HepG2 (cell line): ENCODE measurements around the gene MLYCD. TPM values are rescaled to one million over a fixed set of nuclear protein-coding genes. Genes with fewer than 3 reads are reported as not detected.

Source experiments
- ATAC-seq: fragments of 200-7000 bp; cut with Tn5 transposase; 3 replicates; pipeline ENCODE4 v1.9.1; 2020; ENCODE audit warnings: mild to moderate bottlenecking, moderate library complexity
- BruUV-seq: library from RNA; stranded (reverse); fragments of 400-500 nt; replicated peaks from 2 replicates; lab custom pipeline; 2021; lab: Mats Ljungman, UMichigan
- CTCF ChIA-PET: fragments of 300-600 bp; formaldehyde crosslinking; extraction: SDS; loops from one replicate; lab custom pipeline; 2021; ENCODE audit warnings: low total read pairs, inconsistent platforms, low intra/inter-chr PET ratio; lab: Yijun Ruan, JAX
- POLR2A ChIA-PET: fragments of 350-600 bp; sonication (Branson Sonifier 250); formaldehyde crosslinking; loops from one replicate; lab custom pipeline; 2020; ENCODE audit warnings: antibody characterized with exemption, inconsistent platforms; lab: Yijun Ruan, JAX
- DNase-seq: peaks from one replicate; pipeline ENCODE4 v3.0.0-alpha.2; 2015; ENCODE audit warnings: low spot score
- FAIRE-seq: peaks from 3 replicates; lab custom pipeline; 2011; peaks lifted over from hg19 to GRCh38; lab: Jason Lieb, UNC
- H2AFZ ChIP-seq: one replicate; pipeline ENCODE4 v1.6.1; 2011; ENCODE audit warnings: low read length, inconsistent platforms
- H3K27ac ChIP-seq: fragments of 300-600 bp; 3 replicates; pipeline ENCODE4 v1.8.0; 2011; ENCODE audit warnings: mixed run types, mild to moderate bottlenecking, mixed read lengths, low read length, inconsistent platforms; ENCODE audit not compliant: insufficient read depth; ENCODE audit errors: extremely low read length
- H3K27me3 ChIP-seq, 2 experiments: fragments of 200-600 bp in 1 of 2; 2 replicates in 1 of 2; 3 replicates in 1 of 2; pipeline versions ENCODE4 v1.6.0 to v1.8.0; 2011; ENCODE audit warnings: low read length in 2 of 2, mild to moderate bottlenecking in 2 of 2, moderate library complexity in 2 of 2, inconsistent platforms in 1 of 2; ENCODE audit not compliant: insufficient read depth in 2 of 2, control insufficient read depth in 1 of 2
- H3K36me3 ChIP-seq, 2 experiments: fragments of 200-600 bp in 1 of 2; replicated peaks in 1 of 2; 2 replicates in 1 of 2; 3 replicates in 1 of 2; pipeline versions ENCODE4 v1.5.1 to v1.8.0; 2011; ENCODE audit warnings: low read length in 2 of 2, inconsistent platforms in 1 of 2; ENCODE audit not compliant: insufficient read depth in 2 of 2, control insufficient read depth in 1 of 2
- H3K4me1 ChIP-seq: 2 replicates; pipeline ENCODE4 v1.5.1; 2012; ENCODE audit warnings: low read length, inconsistent platforms; ENCODE audit not compliant: insufficient read depth
- H3K4me2 ChIP-seq: 2 replicates; pipeline ENCODE4 v1.6.0; 2011; ENCODE audit warnings: low read depth, low read length, inconsistent platforms
- H3K4me3 ChIP-seq, 3 experiments: fragments of 200-600 bp in 1 of 3; sonication (generic), shearing (Covaris generic) in 1 of 3; replicated peaks in 1 of 3; 2 replicates each; pipeline ENCODE4 v1.5.1; 2011 to 2016; ENCODE audit warnings: low read length in 3 of 3, inconsistent platforms in 2 of 3, low read depth in 2 of 3, mild to moderate bottlenecking in 2 of 3, control low read depth in 1 of 3, mixed read lengths in 1 of 3; ENCODE audit not compliant: insufficient read depth in 1 of 3
- H3K79me2 ChIP-seq: one replicate; pipeline ENCODE4 v1.6.1; 2011; ENCODE audit warnings: low read length, inconsistent platforms; ENCODE audit not compliant: insufficient read depth
- H3K9ac ChIP-seq: 2 replicates; pipeline ENCODE4 v1.6.0; 2011; ENCODE audit warnings: mild to moderate bottlenecking, low read depth, low read length, inconsistent platforms; ENCODE audit not compliant: insufficient read depth
- H3K9me3 ChIP-seq: 2 replicates; pipeline ENCODE4 v1.5.1; 2012; ENCODE audit warnings: mild to moderate bottlenecking, low read length
- H4K20me1 ChIP-seq: 2 replicates; pipeline ENCODE4 v1.6.0; 2011; ENCODE audit warnings: inconsistent platforms, mild to moderate bottlenecking, low read length, moderate library complexity; ENCODE audit not compliant: insufficient read depth
- KLF11 ChIP-seq: IDR thresholded peaks from 2 replicates; pipeline ENCODE4 v1.6.1; 2016; ENCODE audit warnings: missing compliant biosample characterization
- LCORL ChIP-seq, 2 experiments: fragments of 450-650 bp in 1 of 2; sonication (generic) in 1 of 2; formaldehyde crosslinking in 1 of 2; IDR thresholded peaks; 2 replicates each; pipeline versions ENCODE4 v1.5.0 to v1.6.1; 2017 to 2020; ENCODE audit warnings: antibody characterized with exemption in 1 of 2, missing genetic modification reagents in 1 of 2
- NFE2L2 ChIP-seq: fragments of 150-350 bp; IDR thresholded peaks from 2 replicates; pipeline ENCODE4 v1.6.1; 2014; ENCODE audit warnings: low read length
- NFYC ChIP-seq: IDR thresholded peaks from 2 replicates; pipeline ENCODE4 v1.6.1; 2016; ENCODE audit warnings: missing genetic modification reagents, missing compliant biosample characterization
- PLRG1 ChIP-seq: fragments of 450-650 bp; conservative IDR thresholded peaks from 2 replicates; pipeline ENCODE4 v1.6.1; 2016
- RNF219 ChIP-seq: sonication (generic); formaldehyde crosslinking; IDR thresholded peaks from 2 replicates; pipeline ENCODE4 v1.5.0; 2020; ENCODE audit warnings: mild to moderate bottlenecking, missing genetic modification reagents
- SMAD9 ChIP-seq: sonication (generic); formaldehyde crosslinking; IDR thresholded peaks from 2 replicates; pipeline ENCODE4 v1.5.1; 2020; ENCODE audit warnings: mild to moderate bottlenecking, missing genetic modification reagents
- TEAD3 ChIP-seq: optimal IDR thresholded peaks from 2 replicates; pipeline ENCODE3; 2016; ENCODE audit warnings: borderline replicate concordance
- TEF ChIP-seq: sonication (generic); formaldehyde crosslinking; IDR thresholded peaks from 2 replicates; pipeline ENCODE4 v1.5.0; 2020; ENCODE audit warnings: missing genetic modification reagents
- ZNF446 ChIP-seq: sonication (generic); formaldehyde crosslinking; IDR thresholded peaks from 2 replicates; pipeline ENCODE4 v1.5.0; 2020; ENCODE audit warnings: mild to moderate bottlenecking, missing genetic modification reagents
- ZNF510 ChIP-seq: sonication (generic); formaldehyde crosslinking; IDR thresholded peaks from 2 replicates; pipeline ENCODE4 v1.4.0; 2020; ENCODE audit warnings: low read depth, mild to moderate bottlenecking, missing genetic modification reagents
- ZNF580 ChIP-seq: IDR thresholded peaks from 2 replicates; pipeline ENCODE4 v1.6.1; 2016; ENCODE audit warnings: low read depth, borderline replicate concordance
- ZNF605 ChIP-seq: sonication (generic); formaldehyde crosslinking; IDR thresholded peaks from 2 replicates; pipeline ENCODE4 v1.8.0; 2022; ENCODE audit warnings: mild to moderate bottlenecking, missing genetic modification reagents
- WGBS: methylation state at CpG from one replicate; pipeline ENCODE4 v1.1.6; 2017; ENCODE audit warnings: low lambda C conversion rate; 5-methylcytosine and 5-hydroxymethylcytosine counted together
- in situ Hi-C: cut with HindIII; loops from 2 replicates; pipeline ENCODE4 v1.10.0; 2017; ENCODE audit warnings: low pct_unique_long_range_greater_than_20kb; ENCODE audit not compliant: extremely low pct_ligation_motif_present
- intact Hi-C: fragments of 100-400 bp; cut with micrococcal nuclease; formaldehyde crosslinking; loops from one replicate; pipeline ENCODE4 v1.10.0; 2022; ENCODE audit not compliant: unreplicated experiment
- polyA plus RNA-seq, 8 experiments: library from polyadenylated mRNA; depleted of rRNA in 3 of 8; stranded (reverse) in 7 of 8; unstranded in 1 of 8; fragments of >200 nt; fragmentation: Illumina TruSeq in 4 of 8; extraction: Trizol in 4 of 8; gene quantifications; 2 replicates each; pipeline versions ENCODE4 v1.2.1 to v1.2.3, GENCODE V29; 2011 to 2016; ENCODE audit warnings: low read depth in 4 of 8, missing spikeins in 1 of 8, mixed read lengths in 1 of 8; ENCODE audit not compliant: insufficient read depth in 1 of 8
- total RNA-seq, 5 experiments: library from RNA; depleted of rRNA; stranded (reverse); fragments of >200 nt; fragmentation: Illumina TruSeq; extraction: Trizol; gene quantifications; 2 replicates each; pipeline ENCODE4 v1.2.3, GENCODE V29; 2016; ENCODE audit warnings: low read depth in 1 of 5
- TF ChIP-seq, protein P1 (sequence below): sonication (generic); formaldehyde crosslinking; IDR thresholded peaks from 2 replicates; pipeline ENCODE4 v1.4.0; 2020; ENCODE audit warnings: mild to moderate bottlenecking, missing genetic modification reagents
- TF ChIP-seq, protein P2 (sequence below): sonication (generic); formaldehyde crosslinking; IDR thresholded peaks from 2 replicates; pipeline ENCODE4 v1.9.0; 2022; ENCODE audit warnings: missing genetic modification reagents, mild to moderate bottlenecking, borderline replicate concordance
- TF ChIP-seq, protein P3 (sequence below): sonication (generic); formaldehyde crosslinking; IDR thresholded peaks from 2 replicates; pipeline ENCODE4 v1.4.0; 2020; ENCODE audit warnings: missing genetic modification reagents

The MLYCD gene
- total and polyA plus RNA-seq, 2 of the 13 experiments (the other 11 are each of a cell fraction or from before 2014, with no cell fraction given): 1.8 to 4.0 TPM

GRCh38 chr16:83947642-83948234 is 48.8 kb downstream of the MLYCD start:
- H2AFZ ChIP-seq: no peak overlapping the region
- CTCF ChIA-PET: no interaction called here
- peak overlapping the region in 2 of 3 experiments; percentile 7 to 53; a peak in 2 of 6 replicates for H3K4me3 ChIP-seq
- no TSS peak for BruUV-seq
- H3K36me3 ChIP-seq: no peaks in the 10 kb centered on the region
- 33% methylated on average over 12 of the region's 14 CpGs for WGBS
- in situ Hi-C loops (no loop called here), intact Hi-C loops (no loop called here)
- peak; percentile 26 for FAIRE-seq
- no peaks in the 10 kb centered on the region for H3K9me3 ChIP-seq
- H3K4me1 ChIP-seq: peaks cover 93% of the 10 kb centered on the region
- H3K79me2 ChIP-seq: no peaks in the 10 kb centered on the region
- POLR2A ChIA-PET: interaction anchor here (1.0 to 1.8 kb wide), 3 partner anchors 9 to 21 kb away, joined by 3 to 6 read pairs (median 4); no protein-coding TSS in a partner anchor
- H4K20me1 ChIP-seq: no peaks in the 10 kb centered on the region
- H3K4me2 ChIP-seq: peak overlapping the region; percentile 55
- H3K9ac ChIP-seq: no peak overlapping the region; the same call in 1 of the 2 replicates
- H3K27me3 ChIP-seq: peaks cover 0 to 3% of the 10 kb centered on the region in 2 experiments; a peak in 1 of 5 replicates
- H3K27ac ChIP-seq: peak overlapping the region; percentile 19
- peak; percentile 86 for DNase-seq
- peak; percentile 50 for ATAC-seq
- TF ChIP-seq ZNF605 (CRISPR knock-in tag) (no peak), NFYC (CRISPR knock-in tag) (no peak), ZNF580 (CRISPR knock-in tag) (0 out of 2 replicates have a peak, but pooled peaks have one; percentile 22), LCORL (IDR thresholded peaks at IDR 0.05) (no peak), LCORL (CRISPR knock-in tag; IDR thresholded peaks at IDR 0.05) (no peak), TEAD3 (peak; percentile 95), ZNF510 (CRISPR knock-in tag) (no peak), TEF (no peak), KLF11 (CRISPR knock-in tag) (no peak), PLRG1 (no peak), ZNF446 (CRISPR knock-in tag) (no peak), SMAD9 (CRISPR knock-in tag) (no peak), RNF219 (CRISPR knock-in tag) (no peak), NFE2L2 (no peak)
- TF ChIP-seq, protein P1, sequence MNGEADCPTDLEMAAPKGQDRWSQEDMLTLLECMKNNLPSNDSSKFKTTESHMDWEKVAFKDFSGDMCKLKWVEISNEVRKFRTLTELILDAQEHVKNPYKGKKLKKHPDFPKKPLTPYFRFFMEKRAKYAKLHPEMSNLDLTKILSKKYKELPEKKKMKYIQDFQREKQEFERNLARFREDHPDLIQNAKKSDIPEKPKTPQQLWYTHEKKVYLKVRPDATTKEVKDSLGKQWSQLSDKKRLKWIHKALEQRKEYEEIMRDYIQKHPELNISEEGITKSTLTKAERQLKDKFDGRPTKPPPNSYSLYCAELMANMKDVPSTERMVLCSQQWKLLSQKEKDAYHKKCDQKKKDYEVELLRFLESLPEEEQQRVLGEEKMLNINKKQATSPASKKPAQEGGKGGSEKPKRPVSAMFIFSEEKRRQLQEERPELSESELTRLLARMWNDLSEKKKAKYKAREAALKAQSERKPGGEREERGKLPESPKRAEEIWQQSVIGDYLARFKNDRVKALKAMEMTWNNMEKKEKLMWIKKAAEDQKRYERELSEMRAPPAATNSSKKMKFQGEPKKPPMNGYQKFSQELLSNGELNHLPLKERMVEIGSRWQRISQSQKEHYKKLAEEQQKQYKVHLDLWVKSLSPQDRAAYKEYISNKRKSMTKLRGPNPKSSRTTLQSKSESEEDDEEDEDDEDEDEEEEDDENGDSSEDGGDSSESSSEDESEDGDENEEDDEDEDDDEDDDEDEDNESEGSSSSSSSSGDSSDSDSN (CRISPR knock-in tag): 0 out of 2 replicates have a peak, but pooled peaks have one; percentile 8
- TF ChIP-seq, protein P2, sequence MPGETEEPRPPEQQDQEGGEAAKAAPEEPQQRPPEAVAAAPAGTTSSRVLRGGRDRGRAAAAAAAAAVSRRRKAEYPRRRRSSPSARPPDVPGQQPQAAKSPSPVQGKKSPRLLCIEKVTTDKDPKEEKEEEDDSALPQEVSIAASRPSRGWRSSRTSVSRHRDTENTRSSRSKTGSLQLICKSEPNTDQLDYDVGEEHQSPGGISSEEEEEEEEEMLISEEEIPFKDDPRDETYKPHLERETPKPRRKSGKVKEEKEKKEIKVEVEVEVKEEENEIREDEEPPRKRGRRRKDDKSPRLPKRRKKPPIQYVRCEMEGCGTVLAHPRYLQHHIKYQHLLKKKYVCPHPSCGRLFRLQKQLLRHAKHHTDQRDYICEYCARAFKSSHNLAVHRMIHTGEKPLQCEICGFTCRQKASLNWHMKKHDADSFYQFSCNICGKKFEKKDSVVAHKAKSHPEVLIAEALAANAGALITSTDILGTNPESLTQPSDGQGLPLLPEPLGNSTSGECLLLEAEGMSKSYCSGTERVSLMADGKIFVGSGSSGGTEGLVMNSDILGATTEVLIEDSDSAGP (CRISPR knock-in tag): no peak
- TF ChIP-seq, protein P3, sequence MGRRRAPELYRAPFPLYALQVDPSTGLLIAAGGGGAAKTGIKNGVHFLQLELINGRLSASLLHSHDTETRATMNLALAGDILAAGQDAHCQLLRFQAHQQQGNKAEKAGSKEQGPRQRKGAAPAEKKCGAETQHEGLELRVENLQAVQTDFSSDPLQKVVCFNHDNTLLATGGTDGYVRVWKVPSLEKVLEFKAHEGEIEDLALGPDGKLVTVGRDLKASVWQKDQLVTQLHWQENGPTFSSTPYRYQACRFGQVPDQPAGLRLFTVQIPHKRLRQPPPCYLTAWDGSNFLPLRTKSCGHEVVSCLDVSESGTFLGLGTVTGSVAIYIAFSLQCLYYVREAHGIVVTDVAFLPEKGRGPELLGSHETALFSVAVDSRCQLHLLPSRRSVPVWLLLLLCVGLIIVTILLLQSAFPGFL (CRISPR knock-in tag): no peak
